Measurements from ENCODE around the gene REEP1.

REEP1 gene

GRCh38 chr2:86305195-86305914, 32.1 kb downstream of the REEP1 start:
- no peak for DNase-seq

GRCh38 chr2:86304416-86304815, 33.0 kb downstream of the REEP1 start:
- no peak for DNase-seq

- no peak for DNase-seq
Observed at GRCh38 chr2:86302320-86302719, 35.1 kb downstream of the REEP1 start.

- no peak for DNase-seq
Observed at GRCh38 chr2:86301711-86302202, 35.7 kb downstream of the REEP1 start.

- no peak for DNase-seq
Observed at GRCh38 chr2:86301009-86301408, 36.4 kb downstream of the REEP1 start.

- DNase-seq, result no peak
Observed at GRCh38 chr2:86300496-86300895, 36.9 kb downstream of the REEP1 start.

GRCh38 chr2:86298411-86299390, 38.7 kb downstream of the REEP1 start:
- DNase-seq, result no peak

- no peak for DNase-seq
Observed at GRCh38 chr2:86297382-86298147, 39.9 kb downstream of the REEP1 start.

- no peak for DNase-seq
Observed at GRCh38 chr2:86296947-86297346, 40.5 kb downstream of the REEP1 start.

GRCh38 chr2:86295066-86295465, 42.4 kb downstream of the REEP1 start:
- no peak for DNase-seq

- DNase-seq, result no peak
Observed at GRCh38 chr2:86293612-86294011, 43.8 kb downstream of the REEP1 start.

- no peak for DNase-seq
Observed at GRCh38 chr2:86292571-86293515, 44.6 kb downstream of the REEP1 start.

- DNase-seq, result no peak
Observed at GRCh38 chr2:86291328-86291662, 46.1 kb downstream of the REEP1 start.

GRCh38 chr2:86290596-86291327, 46.7 kb downstream of the REEP1 start:
- no peak for DNase-seq

GRCh38 chr2:86286516-86286915, 50.9 kb downstream of the REEP1 start:
- DNase-seq, result no peak

GRCh38 chr2:86285981-86286380, 51.4 kb downstream of the REEP1 start:
- DNase-seq, result no peak

GRCh38 chr2:86285571-86285970, 51.9 kb downstream of the REEP1 start:
- DNase-seq, result no peak

- DNase-seq, result no peak
Observed at GRCh38 chr2:86284987-86285386, 52.4 kb downstream of the REEP1 start.

- no peak for DNase-seq
Observed at GRCh38 chr2:86284401-86284841, 53.0 kb downstream of the REEP1 start.

GRCh38 chr2:86283411-86284030, 53.9 kb downstream of the REEP1 start:
- DNase-seq, result no peak
